ENCODE measurements around the gene CACNA1F.

CACNA1F gene

GRCh38 chrX:49246541-49246940 lies 13.4 kb upstream of the CACNA1F start:
- DNase-seq (ENCODE audit: low spot score), result no peak
- TF ChIP-seq, protein P1, sequence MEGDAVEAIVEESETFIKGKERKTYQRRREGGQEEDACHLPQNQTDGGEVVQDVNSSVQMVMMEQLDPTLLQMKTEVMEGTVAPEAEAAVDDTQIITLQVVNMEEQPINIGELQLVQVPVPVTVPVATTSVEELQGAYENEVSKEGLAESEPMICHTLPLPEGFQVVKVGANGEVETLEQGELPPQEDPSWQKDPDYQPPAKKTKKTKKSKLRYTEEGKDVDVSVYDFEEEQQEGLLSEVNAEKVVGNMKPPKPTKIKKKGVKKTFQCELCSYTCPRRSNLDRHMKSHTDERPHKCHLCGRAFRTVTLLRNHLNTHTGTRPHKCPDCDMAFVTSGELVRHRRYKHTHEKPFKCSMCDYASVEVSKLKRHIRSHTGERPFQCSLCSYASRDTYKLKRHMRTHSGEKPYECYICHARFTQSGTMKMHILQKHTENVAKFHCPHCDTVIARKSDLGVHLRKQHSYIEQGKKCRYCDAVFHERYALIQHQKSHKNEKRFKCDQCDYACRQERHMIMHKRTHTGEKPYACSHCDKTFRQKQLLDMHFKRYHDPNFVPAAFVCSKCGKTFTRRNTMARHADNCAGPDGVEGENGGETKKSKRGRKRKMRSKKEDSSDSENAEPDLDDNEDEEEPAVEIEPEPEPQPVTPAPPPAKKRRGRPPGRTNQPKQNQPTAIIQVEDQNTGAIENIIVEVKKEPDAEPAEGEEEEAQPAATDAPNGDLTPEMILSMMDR (IDR thresholded peaks at IDR 0.05; ENCODE audit: extremely low read depth, insufficient read depth, missing control alignments), result no peak
- in situ Hi-C loops (cut with MboI; ENCODE audit: low pct_unique_long_range_greater_than_20kb, low sequenced_read_pairs, unreplicated experiment), result no loop called here

GRCh38 chrX:49244207-49244606 lies 11.1 kb upstream of the CACNA1F start:
- in situ Hi-C loops (cut with MboI; ENCODE audit: low pct_unique_long_range_greater_than_20kb, low sequenced_read_pairs, unreplicated experiment), result no loop called here
- TF ChIP-seq, protein P1 (IDR thresholded peaks at IDR 0.05; ENCODE audit: extremely low read depth, insufficient read depth, missing control alignments), result no peak
- no peak for DNase-seq (ENCODE audit: low spot score)

GRCh38 chrX:49243166-49243565 lies 10.0 kb upstream of the CACNA1F start:
- DNase-seq (ENCODE audit: low spot score), result no peak
- in situ Hi-C loops (cut with MboI; ENCODE audit: low pct_unique_long_range_greater_than_20kb, low sequenced_read_pairs, unreplicated experiment), result no loop called here
- TF ChIP-seq, protein P1 (IDR thresholded peaks at IDR 0.05; ENCODE audit: extremely low read depth, insufficient read depth, missing control alignments), result no peak

DNA sequence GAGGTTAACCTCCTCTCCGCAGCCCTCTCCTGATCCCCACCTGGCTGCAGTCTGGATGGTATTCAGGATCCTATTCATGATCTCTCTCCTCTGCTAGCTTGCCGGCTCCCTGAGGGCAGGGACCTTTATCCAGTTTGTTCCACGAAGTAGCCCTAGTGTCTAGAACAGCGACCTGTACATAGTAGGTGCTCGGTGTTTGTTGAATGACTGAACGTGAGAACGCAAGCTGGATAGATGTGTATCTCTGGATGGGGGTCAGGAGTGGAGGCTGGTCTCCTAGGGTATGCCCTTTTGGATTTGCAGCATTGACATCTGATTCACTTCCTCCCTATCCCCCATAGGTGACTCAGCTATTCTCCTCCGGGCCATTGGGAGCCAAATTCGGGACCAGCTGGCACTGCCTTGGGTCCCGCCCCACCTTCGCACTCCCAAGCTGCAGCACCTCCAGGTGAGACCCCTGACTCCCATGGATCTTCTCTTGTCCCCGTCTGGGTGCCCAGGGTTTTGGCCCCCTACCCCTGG lies 9.5 kb upstream of the CACNA1F start:
- TF ChIP-seq, protein P1 (IDR thresholded peaks at IDR 0.05; ENCODE audit: extremely low read depth, insufficient read depth, missing control alignments), result no peak
- in situ Hi-C loops (cut with MboI; ENCODE audit: low pct_unique_long_range_greater_than_20kb, low sequenced_read_pairs, unreplicated experiment), result no loop called here
- DNase-seq (ENCODE audit: low spot score), result no peak

- no peak for DNase-seq (ENCODE audit: low spot score)
- in situ Hi-C loops (cut with MboI; ENCODE audit: low pct_unique_long_range_greater_than_20kb, low sequenced_read_pairs, unreplicated experiment), result no loop called here
- TF ChIP-seq, protein P1 (IDR thresholded peaks at IDR 0.05; ENCODE audit: extremely low read depth, insufficient read depth, missing control alignments), result no peak
Measured at GRCh38 chrX:49238735-49239134, 5.6 kb upstream of the CACNA1F start.

DNA sequence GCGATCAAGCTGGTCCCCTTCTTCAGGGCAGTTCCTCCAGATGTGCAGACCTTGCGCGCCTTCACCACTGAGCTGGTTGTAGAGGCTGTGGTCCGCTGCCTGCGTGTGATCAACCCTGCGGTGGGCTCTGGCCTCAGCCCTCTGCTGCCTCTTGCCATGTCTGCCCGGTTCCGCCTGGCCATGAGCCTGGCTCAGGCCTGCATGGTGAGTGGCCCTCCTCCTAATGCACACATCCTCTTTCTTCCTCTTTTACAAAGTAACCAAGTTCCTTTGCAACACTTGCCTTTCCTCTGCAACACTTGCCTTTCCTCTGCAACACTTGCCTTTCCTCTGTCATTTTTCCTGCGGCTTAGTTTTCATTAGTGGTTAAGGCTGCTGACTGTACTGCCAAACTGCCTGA lies 3.9 kb upstream of the CACNA1F start:
- DNase-seq (ENCODE audit: low spot score), result no peak
- in situ Hi-C loops (cut with MboI; ENCODE audit: low pct_unique_long_range_greater_than_20kb, low sequenced_read_pairs, unreplicated experiment), result no loop called here
- TF ChIP-seq, protein P1 (IDR thresholded peaks at IDR 0.05; ENCODE audit: extremely low read depth, insufficient read depth, missing control alignments), result no peak
